ENCODE measurements around the gene DAP3. TPM values are rescaled to one million over a fixed set of nuclear protein-coding genes. Genes with fewer than 3 reads are reported as not detected.
"Not testable (repeated sequence)": the region's sequence is repeated elsewhere in the genome, so short reads cannot be mapped to it uniquely, and the experiment has no call there.

The DAP3 gene
- total RNA-seq, 1 donor from 2014 or later, result 126 TPM

DNA sequence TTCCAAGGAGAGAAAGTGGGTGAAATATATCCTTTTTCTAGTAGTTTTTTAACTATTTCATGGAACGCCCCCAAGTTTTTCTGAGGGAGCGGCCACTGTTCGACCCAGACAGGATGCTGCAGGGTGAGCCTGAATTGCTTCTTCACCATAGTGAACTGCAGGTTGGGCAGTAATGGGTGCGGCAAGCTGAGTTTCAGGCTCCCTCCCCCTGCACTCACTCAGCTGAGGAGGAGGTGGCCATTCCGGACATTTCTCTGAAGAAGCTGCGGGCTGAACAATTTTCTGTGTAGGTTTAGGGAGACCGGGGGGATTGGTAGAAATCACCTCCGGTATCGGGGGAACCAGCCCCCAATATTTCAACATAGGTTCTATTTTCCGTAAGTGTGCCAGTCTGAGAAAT, 8.2 kb downstream of the DAP3 start:
- no peaks in the 10 kb centered on the region for H3K27me3 Mint-ChIP-seq
- peaks cover 40% of the 10 kb centered on the region for H3K36me3 Mint-ChIP-seq (ENCODE audit: insufficient read depth)
- H3K27ac Mint-ChIP-seq, result peak overlapping the region; percentile 73
- peaks cover 14% of the 10 kb centered on the region for H3K4me1 Mint-ChIP-seq (ENCODE audit: low read depth)
- DNase-seq (ENCODE audit: low spot score, unreplicated experiment), result no peak
- TF ChIP-seq, protein P1, sequence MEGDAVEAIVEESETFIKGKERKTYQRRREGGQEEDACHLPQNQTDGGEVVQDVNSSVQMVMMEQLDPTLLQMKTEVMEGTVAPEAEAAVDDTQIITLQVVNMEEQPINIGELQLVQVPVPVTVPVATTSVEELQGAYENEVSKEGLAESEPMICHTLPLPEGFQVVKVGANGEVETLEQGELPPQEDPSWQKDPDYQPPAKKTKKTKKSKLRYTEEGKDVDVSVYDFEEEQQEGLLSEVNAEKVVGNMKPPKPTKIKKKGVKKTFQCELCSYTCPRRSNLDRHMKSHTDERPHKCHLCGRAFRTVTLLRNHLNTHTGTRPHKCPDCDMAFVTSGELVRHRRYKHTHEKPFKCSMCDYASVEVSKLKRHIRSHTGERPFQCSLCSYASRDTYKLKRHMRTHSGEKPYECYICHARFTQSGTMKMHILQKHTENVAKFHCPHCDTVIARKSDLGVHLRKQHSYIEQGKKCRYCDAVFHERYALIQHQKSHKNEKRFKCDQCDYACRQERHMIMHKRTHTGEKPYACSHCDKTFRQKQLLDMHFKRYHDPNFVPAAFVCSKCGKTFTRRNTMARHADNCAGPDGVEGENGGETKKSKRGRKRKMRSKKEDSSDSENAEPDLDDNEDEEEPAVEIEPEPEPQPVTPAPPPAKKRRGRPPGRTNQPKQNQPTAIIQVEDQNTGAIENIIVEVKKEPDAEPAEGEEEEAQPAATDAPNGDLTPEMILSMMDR (IDR thresholded peaks at IDR 0.05; ENCODE audit: unreplicated experiment), result no peak
- peaks cover 29% of the 10 kb centered on the region for H3K9me3 Mint-ChIP-seq (ENCODE audit: low read depth)
- H3K4me3 Mint-ChIP-seq (ENCODE audit: low read depth), result no peak overlapping the region

GRCh38 chr1:155697616-155698015, 8.7 kb downstream of the DAP3 start:
- not testable (repeated sequence) for H3K4me3 Mint-ChIP-seq (ENCODE audit: low read depth); H3K27me3 Mint-ChIP-seq; DNase-seq (ENCODE audit: low spot score, unreplicated experiment)
- peaks cover 14% of the 10 kb centered on the region for H3K4me1 Mint-ChIP-seq (ENCODE audit: low read depth)
- H3K9me3 Mint-ChIP-seq (ENCODE audit: low read depth), result peaks cover 25% of the 10 kb centered on the region
- H3K27ac Mint-ChIP-seq, result peak overlapping the region; percentile 73
- H3K36me3 Mint-ChIP-seq (ENCODE audit: insufficient read depth), result peaks cover 34% of the 10 kb centered on the region

DNA sequence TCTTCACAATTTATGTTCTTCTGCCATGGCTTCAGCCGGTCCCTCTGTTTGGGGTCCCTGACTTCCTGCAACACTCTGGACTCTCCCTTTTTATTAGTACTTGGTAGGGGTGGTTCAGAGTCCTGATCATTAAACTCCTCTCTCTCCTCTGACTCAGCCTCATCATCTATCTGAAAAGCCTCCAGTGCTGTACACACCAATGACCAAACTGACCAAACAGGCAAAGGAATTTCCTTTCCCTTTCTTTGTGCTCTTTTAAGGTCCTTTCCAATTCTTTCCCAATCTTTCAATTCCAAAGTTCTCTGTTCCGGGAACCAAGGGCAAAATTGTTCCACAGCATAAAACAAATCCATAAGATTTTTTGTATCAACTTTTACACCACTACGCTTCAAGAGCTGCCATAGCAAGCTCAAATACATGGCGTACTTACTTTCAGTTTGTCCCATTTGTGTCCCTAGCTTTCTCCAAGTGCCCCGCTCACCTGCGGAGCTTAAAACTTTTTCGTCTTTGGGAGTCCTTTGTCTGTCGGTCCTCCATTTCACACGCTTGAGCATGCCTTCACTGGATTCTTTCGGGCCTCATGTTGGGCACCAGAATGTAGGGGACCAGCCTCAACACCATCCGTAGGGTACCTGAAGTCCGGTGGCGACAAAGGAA, 9.6 kb downstream of the DAP3 start:
- peaks cover 23% of the 10 kb centered on the region for H3K9me3 Mint-ChIP-seq (ENCODE audit: low read depth)
- TF ChIP-seq, protein P1 (IDR thresholded peaks at IDR 0.05; ENCODE audit: unreplicated experiment), result no peak
- H3K4me3 Mint-ChIP-seq (ENCODE audit: low read depth), result no peak overlapping the region
- peaks cover 14% of the 10 kb centered on the region for H3K4me1 Mint-ChIP-seq (ENCODE audit: low read depth)
- H3K27ac Mint-ChIP-seq, result peak overlapping the region; percentile 87
- H3K36me3 Mint-ChIP-seq (ENCODE audit: insufficient read depth), result peaks cover 27% of the 10 kb centered on the region
- H3K27me3 Mint-ChIP-seq, result no peaks in the 10 kb centered on the region
- DNase-seq (ENCODE audit: low spot score, unreplicated experiment), result no peak

DNA sequence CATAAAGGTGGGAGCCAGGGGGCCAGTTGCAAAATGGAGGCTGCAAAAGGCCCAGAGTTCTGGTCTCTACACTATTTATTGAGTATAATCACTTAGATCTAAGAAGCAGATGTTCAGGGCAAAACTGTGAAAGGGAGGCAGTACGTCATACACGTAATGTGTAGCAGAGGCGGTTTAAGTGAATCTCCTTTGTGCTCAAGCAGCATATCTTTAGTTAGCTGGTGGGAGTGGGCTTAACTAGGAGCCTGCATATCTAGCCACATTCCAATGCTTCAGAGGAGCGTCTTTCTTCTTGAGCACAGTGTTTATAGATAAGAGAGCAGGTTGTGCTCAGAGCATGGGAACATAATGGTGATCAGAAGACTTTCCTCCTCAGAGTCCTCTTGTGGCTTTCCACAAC, 10.2 kb downstream of the DAP3 start:
- H3K36me3 Mint-ChIP-seq (ENCODE audit: insufficient read depth), result peaks cover 25% of the 10 kb centered on the region
- peaks cover 14% of the 10 kb centered on the region for H3K4me1 Mint-ChIP-seq (ENCODE audit: low read depth)
- DNase-seq (ENCODE audit: low spot score, unreplicated experiment); H3K4me3 Mint-ChIP-seq (ENCODE audit: low read depth); H3K27me3 Mint-ChIP-seq: not testable (repeated sequence)
- H3K9me3 Mint-ChIP-seq (ENCODE audit: low read depth), result peaks cover 23% of the 10 kb centered on the region
- H3K27ac Mint-ChIP-seq, result peak overlapping the region; percentile 87

DNA sequence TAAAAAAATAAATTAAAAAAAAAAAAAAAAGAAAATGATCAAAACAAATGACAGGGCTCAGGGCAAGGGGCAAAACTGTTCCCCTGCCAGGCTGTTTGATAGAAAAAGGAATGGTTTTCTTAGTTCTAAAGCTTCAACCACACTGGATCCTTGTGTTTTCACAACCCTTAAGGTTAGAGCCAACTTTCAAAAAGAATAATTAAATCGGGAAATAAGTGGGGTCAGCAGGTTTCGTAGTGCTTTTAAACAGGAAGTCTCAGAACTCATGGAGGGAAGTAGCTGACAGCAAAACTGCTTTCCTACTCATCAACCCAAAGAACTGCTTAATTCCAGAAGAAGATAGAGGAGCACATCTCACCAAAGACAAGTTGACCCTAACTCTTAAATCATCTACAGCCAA, 12.8 kb downstream of the DAP3 start:
- H3K4me1 Mint-ChIP-seq (ENCODE audit: low read depth), result peaks cover 14% of the 10 kb centered on the region
- not testable (repeated sequence) for H3K27ac Mint-ChIP-seq; DNase-seq (ENCODE audit: low spot score, unreplicated experiment); H3K27me3 Mint-ChIP-seq; H3K4me3 Mint-ChIP-seq (ENCODE audit: low read depth)
- peaks cover 15% of the 10 kb centered on the region for H3K36me3 Mint-ChIP-seq (ENCODE audit: insufficient read depth)
- peaks cover 13% of the 10 kb centered on the region for H3K9me3 Mint-ChIP-seq (ENCODE audit: low read depth)

- Mint-ChIP-seq H3K27ac (peak overlapping the region; percentile 21), H3K4me1 (ENCODE audit: low read depth) (peaks cover 10% of the 10 kb centered on the region), H3K4me3 (ENCODE audit: low read depth) (no peak overlapping the region), H3K9me3 (ENCODE audit: low read depth) (peaks cover 7% of the 10 kb centered on the region), H3K27me3 (no peaks in the 10 kb centered on the region), H3K36me3 (ENCODE audit: insufficient read depth) (peaks cover 11% of the 10 kb centered on the region)
- no peak for DNase-seq (ENCODE audit: low spot score, unreplicated experiment)
- TF ChIP-seq, protein P1 (IDR thresholded peaks at IDR 0.05; ENCODE audit: unreplicated experiment), result no peak
Measured at GRCh38 chr1:155703216-155703615, 14.3 kb downstream of the DAP3 start.

DNA sequence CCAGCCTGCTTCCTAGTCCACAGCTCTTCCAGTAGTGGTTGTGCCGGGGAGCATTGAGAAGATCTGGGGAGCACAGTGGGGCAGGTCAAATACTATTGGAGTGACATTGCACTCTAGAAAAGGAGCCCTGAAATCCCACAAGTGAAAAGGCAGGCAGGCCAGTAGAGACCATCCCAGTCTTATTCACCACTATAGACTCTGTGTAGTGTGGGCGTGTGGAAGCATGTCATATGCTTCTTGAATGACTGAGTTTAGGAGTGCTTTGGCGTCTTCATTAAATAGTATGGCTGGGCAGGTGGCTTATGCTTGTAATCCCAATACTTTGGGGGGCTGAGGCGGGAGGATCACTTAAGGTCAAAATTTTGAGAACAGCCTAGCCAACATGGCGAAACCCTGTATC, 15.5 kb downstream of the DAP3 start:
- H3K36me3 Mint-ChIP-seq (ENCODE audit: insufficient read depth), result peaks cover 13% of the 10 kb centered on the region
- not testable (repeated sequence) for H3K27ac Mint-ChIP-seq; H3K9me3 Mint-ChIP-seq (ENCODE audit: low read depth); H3K4me3 Mint-ChIP-seq (ENCODE audit: low read depth); H3K27me3 Mint-ChIP-seq; H3K4me1 Mint-ChIP-seq (ENCODE audit: low read depth); DNase-seq (ENCODE audit: low spot score, unreplicated experiment)
